ENCODE results near the gene KRT37. TPM values are rescaled to one million over a fixed set of nuclear protein-coding genes. Genes with fewer than 3 reads are reported as not detected.

Gene KRT37
- total RNA-seq, 1 experiment from 2014 or later = 3.2 TPM

DNA sequence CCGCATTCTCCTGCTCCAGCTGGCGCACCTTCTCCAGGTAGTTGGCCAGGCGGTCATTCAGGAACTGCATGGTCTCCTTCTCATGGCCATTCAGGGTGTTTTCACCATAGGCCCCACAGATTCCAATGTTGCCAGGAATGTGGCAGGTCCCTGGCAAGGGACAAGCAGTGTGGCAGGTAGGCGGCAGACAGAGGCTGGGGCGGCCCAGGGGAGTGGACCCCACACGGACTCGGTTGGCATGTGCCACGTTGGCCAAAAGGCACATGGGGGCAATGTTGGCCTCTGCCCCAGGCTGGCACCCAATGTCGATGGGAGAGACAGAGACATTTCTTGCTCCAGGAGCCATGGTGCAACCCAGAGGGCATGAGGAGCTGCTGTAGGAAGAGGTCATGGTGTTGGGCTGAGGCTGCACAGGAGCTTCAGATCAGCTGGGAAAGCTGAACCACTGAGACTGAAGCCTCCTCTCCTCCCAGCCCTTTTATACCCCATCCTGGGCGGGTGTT, 16.2 kb upstream of the KRT37 start, which contains the start of gene KRT38:
Gene KRT38, minus strand, starts transcription at position 453 of the 503 bp plus-strand sequence. Its CDS starts 62 bp downstream, at position 391.
- no TSS peak for BruUV-seq (replicated peaks)
- Histone ChIP-seq H3K9me2 (replicated peaks; ENCODE audit: low read length) (no peaks in the 10 kb centered on the region), H3K36me3 (ENCODE audit: low read depth, low read length) (no peaks in the 10 kb centered on the region), H3K79me2 (ENCODE audit: low read length) (no peaks in the 10 kb centered on the region), H4K20me1 (ENCODE audit: low read length) (no peaks in the 10 kb centered on the region), H2AFZ (ENCODE audit: low read length) (no peak within 1 kb of the TSS), H3K9me3 (ENCODE audit: low read length) (no peaks in the 10 kb centered on the region), H3K4me1 (ENCODE audit: insufficient read depth, low read length) (no peaks in the 10 kb centered on the region), H3K4me2 (ENCODE audit: low read length) (no peak within 1 kb of the TSS), H3K27me3 (ENCODE audit: low read length) (no peaks in the 10 kb centered on the region), H3K4me3 (ENCODE audit: low read length) (no peak within 1 kb of the TSS), H3K27ac (ENCODE audit: low read length) (no peak within 1 kb of the TSS), H3K9ac (ENCODE audit: low read length) (no peak within 1 kb of the TSS), H3F3A (ENCODE audit: low read length, unreplicated experiment) (no peaks in the 10 kb centered on the region)
- ChIA-PET CTCF (no interaction called here), POLR2A (ENCODE audit: unreplicated experiment) (no interaction called here)
- TF ChIP-seq EZH2phosphoT487 (IDR thresholded peaks at IDR 0.05; ENCODE audit: borderline replicate concordance, low read length) (no peak), EZH2 (IDR thresholded peaks at IDR 0.05; ENCODE audit: low read length, unreplicated experiment) (no peak)
- TF ChIP-seq, protein P1, sequence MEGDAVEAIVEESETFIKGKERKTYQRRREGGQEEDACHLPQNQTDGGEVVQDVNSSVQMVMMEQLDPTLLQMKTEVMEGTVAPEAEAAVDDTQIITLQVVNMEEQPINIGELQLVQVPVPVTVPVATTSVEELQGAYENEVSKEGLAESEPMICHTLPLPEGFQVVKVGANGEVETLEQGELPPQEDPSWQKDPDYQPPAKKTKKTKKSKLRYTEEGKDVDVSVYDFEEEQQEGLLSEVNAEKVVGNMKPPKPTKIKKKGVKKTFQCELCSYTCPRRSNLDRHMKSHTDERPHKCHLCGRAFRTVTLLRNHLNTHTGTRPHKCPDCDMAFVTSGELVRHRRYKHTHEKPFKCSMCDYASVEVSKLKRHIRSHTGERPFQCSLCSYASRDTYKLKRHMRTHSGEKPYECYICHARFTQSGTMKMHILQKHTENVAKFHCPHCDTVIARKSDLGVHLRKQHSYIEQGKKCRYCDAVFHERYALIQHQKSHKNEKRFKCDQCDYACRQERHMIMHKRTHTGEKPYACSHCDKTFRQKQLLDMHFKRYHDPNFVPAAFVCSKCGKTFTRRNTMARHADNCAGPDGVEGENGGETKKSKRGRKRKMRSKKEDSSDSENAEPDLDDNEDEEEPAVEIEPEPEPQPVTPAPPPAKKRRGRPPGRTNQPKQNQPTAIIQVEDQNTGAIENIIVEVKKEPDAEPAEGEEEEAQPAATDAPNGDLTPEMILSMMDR (conservative IDR thresholded peaks at IDR 0.05; ENCODE audit: low read depth, low read length) = no peak
- intact Hi-C loops (cut with micrococcal nuclease) = no loop called here
- DNase-seq (no peak), ATAC-seq (no peak)

DNA sequence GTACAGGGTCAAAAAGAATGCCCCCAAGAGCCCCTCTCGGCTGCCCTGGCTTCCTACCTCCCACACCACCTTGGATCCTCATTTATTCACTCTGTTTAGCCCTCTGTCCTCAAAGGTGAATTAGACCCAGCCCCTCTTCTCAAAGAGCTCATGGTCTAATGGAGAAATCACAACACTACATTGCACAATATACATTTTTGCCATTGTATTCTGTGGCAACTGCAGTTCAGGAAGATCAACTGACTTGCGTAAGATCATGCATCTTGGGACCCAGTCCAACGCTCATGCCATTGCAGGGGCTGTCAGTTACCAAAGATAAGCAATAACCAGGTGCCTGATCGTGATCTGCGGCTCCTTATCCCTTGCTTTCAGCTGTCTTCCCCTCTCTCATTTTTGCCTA, 15.0 kb upstream of the KRT37 start:
- intact Hi-C loops (cut with micrococcal nuclease) = no loop called here
- CTCF ChIA-PET = no interaction called here
- no peak for TF ChIP-seq EZH2phosphoT487 (IDR thresholded peaks at IDR 0.05; ENCODE audit: borderline replicate concordance, low read length)
- TF ChIP-seq, protein P1 (conservative IDR thresholded peaks at IDR 0.05; ENCODE audit: low read depth, low read length) = no peak
- TF ChIP-seq EZH2 (IDR thresholded peaks at IDR 0.05; ENCODE audit: low read length, unreplicated experiment) = no peak

DNA sequence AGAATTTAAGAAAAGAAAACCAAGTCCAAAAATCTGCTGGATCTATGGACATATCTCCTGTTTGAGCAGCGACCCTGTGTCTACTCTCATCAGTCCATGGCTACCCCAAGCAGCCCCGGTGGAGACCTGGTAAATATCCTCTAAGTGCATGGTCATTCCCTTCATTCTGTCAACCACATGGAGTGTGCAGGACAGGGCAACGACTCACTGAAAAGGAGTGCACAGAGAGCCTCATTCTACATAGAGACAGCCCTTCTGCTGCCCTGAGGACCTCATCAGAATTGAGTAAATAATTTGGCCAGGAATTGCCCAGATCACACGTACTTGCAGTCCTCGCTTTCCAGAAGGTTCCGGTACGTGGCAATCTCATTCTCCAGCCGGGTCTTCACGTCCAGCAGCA, 13.4 kb upstream of the KRT37 start:
- Histone ChIP-seq H4K20me1 (ENCODE audit: low read length) (no peaks in the 10 kb centered on the region), H3K9me2 (replicated peaks; ENCODE audit: low read length) (no peaks in the 10 kb centered on the region), H3K4me1 (ENCODE audit: insufficient read depth, low read length) (no peaks in the 10 kb centered on the region), H2AFZ (ENCODE audit: low read length) (no peak overlapping the region), H3K4me3 (ENCODE audit: low read length) (no peak overlapping the region), H3K4me2 (ENCODE audit: low read length) (no peak overlapping the region), H3K27ac (ENCODE audit: low read length) (no peak overlapping the region), H3F3A (ENCODE audit: low read length, unreplicated experiment) (no peaks in the 10 kb centered on the region), H3K36me3 (ENCODE audit: low read depth, low read length) (no peaks in the 10 kb centered on the region), H3K27me3 (ENCODE audit: low read length) (no peaks in the 10 kb centered on the region), H3K9me3 (ENCODE audit: low read length) (no peaks in the 10 kb centered on the region), H3K9ac (ENCODE audit: low read length) (no peak overlapping the region), H3K79me2 (ENCODE audit: low read length) (no peaks in the 10 kb centered on the region)
- POLR2A ChIA-PET (ENCODE audit: unreplicated experiment) = no interaction called here
- intact Hi-C loops (cut with micrococcal nuclease) = no loop called here
- ATAC-seq (no peak), DNase-seq (no peak)
- CTCF ChIA-PET = no interaction called here
- TF ChIP-seq EZH2 (IDR thresholded peaks at IDR 0.05; ENCODE audit: low read length, unreplicated experiment) = no peak
- TF ChIP-seq EZH2phosphoT487 (IDR thresholded peaks at IDR 0.05; ENCODE audit: borderline replicate concordance, low read length) = no peak
- TF ChIP-seq, protein P1 (conservative IDR thresholded peaks at IDR 0.05; ENCODE audit: low read depth, low read length) = no peak
- no TSS peak for BruUV-seq (replicated peaks)

More for the DNA sequence above, 15.0 kb upstream of the KRT37 start:
- no TSS peak for BruUV-seq (replicated peaks)
- no peak for ATAC-seq
- H3K9me3 ChIP-seq (ENCODE audit: low read length) = no peaks in the 10 kb centered on the region
- no peaks in the 10 kb centered on the region for H4K20me1 ChIP-seq (ENCODE audit: low read length)
- no peak overlapping the region for H3K9ac ChIP-seq (ENCODE audit: low read length)
- H3K9me2 ChIP-seq (replicated peaks; ENCODE audit: low read length) = no peaks in the 10 kb centered on the region
- H3K4me2 ChIP-seq (ENCODE audit: low read length) = no peak overlapping the region
- H3K4me3 ChIP-seq (ENCODE audit: low read length) = no peak overlapping the region
- no peaks in the 10 kb centered on the region for H3K4me1 ChIP-seq (ENCODE audit: insufficient read depth, low read length)
- POLR2A ChIA-PET (ENCODE audit: unreplicated experiment) = no interaction called here
- no peak overlapping the region for H3K27ac ChIP-seq (ENCODE audit: low read length)
- H3K27me3 ChIP-seq (ENCODE audit: low read length) = no peaks in the 10 kb centered on the region
- no peaks in the 10 kb centered on the region for H3K36me3 ChIP-seq (ENCODE audit: low read depth, low read length)
- DNase-seq = no peak
- H3F3A ChIP-seq (ENCODE audit: low read length, unreplicated experiment) = no peaks in the 10 kb centered on the region
- no peaks in the 10 kb centered on the region for H3K79me2 ChIP-seq (ENCODE audit: low read length)
- no peak overlapping the region for H2AFZ ChIP-seq (ENCODE audit: low read length)

All from PC-3 (cell line).